Measurements from ENCODE around the gene MGMT.

GRCh38 chr10:129759214-129760002, 292.4 kb downstream of the MGMT start:
- TF ChIP-seq CTCF (IDR thresholded peaks at IDR 0.05) (no peak), POLR2A (IDR thresholded peaks at IDR 0.05) (no peak)
